GM12891 (cell line): ENCODE measurements around the gene DAB1.

Experiments
- POLR2A ChIP-seq: IDR thresholded peaks from 2 replicates; pipeline ENCODE4 v1.6.1; 2011; ENCODE audit warnings: low read depth, low read length, control low read depth
- POLR2AphosphoS5 ChIP-seq: IDR thresholded peaks from 2 replicates; pipeline ENCODE4 v1.6.1; 2011; ENCODE audit warnings: low read depth, low read length, control low read depth
- TAF1 ChIP-seq: IDR thresholded peaks from 2 replicates; pipeline ENCODE4 v1.6.1; 2011; ENCODE audit warnings: low read depth, low read length, control low read depth

DNA sequence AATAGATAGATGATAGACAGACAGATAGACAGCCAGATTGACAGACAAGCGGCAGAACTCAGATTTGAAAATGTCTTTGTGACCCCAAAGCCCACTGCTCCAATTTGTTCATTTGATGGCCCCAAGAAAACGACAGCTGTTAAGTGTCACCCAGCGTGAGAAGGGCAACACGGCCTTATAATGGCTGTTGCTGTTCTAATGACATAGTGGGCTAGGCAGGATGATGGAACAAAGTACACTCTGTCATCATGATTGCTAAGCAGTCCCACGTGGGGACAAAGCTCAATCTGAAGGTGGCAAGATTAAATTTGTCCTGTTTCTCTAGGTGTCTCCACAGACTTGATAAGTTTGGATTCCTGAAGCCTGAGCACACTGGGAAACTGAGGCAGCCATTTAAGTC lies 112.9 kb downstream of the DAB1 start:
- no peak for TF ChIP-seq POLR2AphosphoS5
- no peak for TF ChIP-seq TAF1
- no peak for TF ChIP-seq POLR2A
